NCI-H526 treated with DMSO at 0.1 percent for 48 hours (cell line): ENCODE data around the gene TMEM200A.

Experiments
- DNase-seq: peaks from one replicate; lab custom pipeline; 2025; lab: John Stamatoyannopoulos, UW

The TMEM200A gene

GRCh38 chr6:130377915-130378314 lies 12.1 kb downstream of the TMEM200A start:
- no peak for DNase-seq

GRCh38 chr6:130379223-130379622 lies 13.4 kb downstream of the TMEM200A start:
- no peak for DNase-seq

- no peak for DNase-seq
Measured at GRCh38 chr6:130381012-130381411, 15.2 kb downstream of the TMEM200A start.

GRCh38 chr6:130381459-130382380 lies 15.9 kb downstream of the TMEM200A start:
- DNase-seq: no peak

GRCh38 chr6:130382872-130383490 lies 17.2 kb downstream of the TMEM200A start:
- no peak for DNase-seq

GRCh38 chr6:130385064-130385695 lies 19.4 kb downstream of the TMEM200A start:
- no peak for DNase-seq

GRCh38 chr6:130389142-130389541 lies 23.3 kb downstream of the TMEM200A start:
- DNase-seq: no peak

GRCh38 chr6:130390890-130391289 lies 25.1 kb downstream of the TMEM200A start:
- DNase-seq: no peak

- DNase-seq: no peak
Measured at GRCh38 chr6:130393306-130393705, 27.5 kb downstream of the TMEM200A start.

- DNase-seq: no peak
Measured at GRCh38 chr6:130394246-130394645, 28.4 kb downstream of the TMEM200A start.

- DNase-seq: no peak
Measured at GRCh38 chr6:130395164-130395563, 29.3 kb downstream of the TMEM200A start.

- DNase-seq: no peak
Measured at GRCh38 chr6:130396722-130397121, 30.9 kb downstream of the TMEM200A start.

- DNase-seq: no peak
Measured at GRCh38 chr6:130405549-130405948, 39.7 kb downstream of the TMEM200A start.

- no peak for DNase-seq
Measured at GRCh38 chr6:130407032-130407431, 41.2 kb downstream of the TMEM200A start.

- DNase-seq: no peak
Measured at GRCh38 chr6:130409418-130410100, 43.7 kb downstream of the TMEM200A start.

GRCh38 chr6:130411481-130411880 lies 45.7 kb downstream of the TMEM200A start:
- DNase-seq: no peak

GRCh38 chr6:130412556-130413290 lies 46.9 kb downstream of the TMEM200A start:
- DNase-seq: no peak

- DNase-seq: no peak
Measured at GRCh38 chr6:130417951-130418350, 52.1 kb downstream of the TMEM200A start.

GRCh38 chr6:130420911-130421310 lies 55.1 kb downstream of the TMEM200A start:
- DNase-seq: no peak

- DNase-seq: no peak
Measured at GRCh38 chr6:130421585-130421984, 55.8 kb downstream of the TMEM200A start.

- DNase-seq: no peak
Measured at GRCh38 chr6:130423044-130423443, 57.2 kb downstream of the TMEM200A start.

- DNase-seq: no peak
Measured at GRCh38 chr6:130424710-130425109, 58.9 kb downstream of the TMEM200A start.
